Measurements from ENCODE around the gene ACLY.

ACLY gene

GRCh38 chr17:41918314-41919164 lies at the start of gene ACLY:
Gene ACLY (minus strand): TSS chr17:41918951. CDS start chr17:41913873, 5,078 bp downstream.
- DNase-seq (ENCODE audit: low read depth): peak; percentile 97

GRCh38 chr17:41967921-41968578 lies 49.3 kb upstream of the ACLY start:
- no peak for DNase-seq (ENCODE audit: low read depth)

- peak; percentile 14 for DNase-seq (ENCODE audit: low read depth)
Measured at GRCh38 chr17:41967141-41967920, 48.6 kb upstream of the ACLY start.

DNA sequence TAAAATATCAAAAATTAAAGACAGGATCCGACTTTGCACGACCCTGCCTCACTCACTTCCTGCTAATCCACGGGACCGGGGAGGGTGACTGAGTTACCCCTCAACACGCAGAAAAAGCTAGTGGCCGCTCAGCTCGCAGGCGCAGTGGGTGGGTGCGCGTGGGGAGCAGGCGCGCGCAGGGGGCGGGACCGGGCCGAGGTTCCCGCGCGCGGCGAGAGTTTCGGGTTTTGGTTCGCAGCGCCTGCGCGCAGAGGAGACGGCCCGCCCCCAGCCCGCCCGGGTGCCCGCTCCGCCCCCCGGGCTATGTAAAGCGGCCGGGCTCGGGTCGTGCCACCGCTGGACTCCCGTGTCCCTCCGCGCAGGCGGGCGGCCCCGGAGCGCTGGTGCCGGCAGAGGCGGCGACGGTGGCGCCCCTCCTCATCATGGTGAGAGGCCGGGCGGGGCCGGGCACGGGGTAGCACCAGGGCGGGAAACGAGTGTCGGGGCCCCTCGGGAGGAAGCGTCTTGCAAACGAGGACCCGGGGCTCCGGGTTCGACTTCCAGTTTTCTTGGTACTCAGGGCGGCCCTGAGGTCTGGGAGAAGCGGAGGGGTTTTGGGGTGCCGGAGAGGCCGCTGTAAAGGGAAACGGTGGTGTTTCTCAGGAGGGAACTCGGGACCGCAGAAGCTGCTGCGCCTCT lies 47.9 kb upstream of the ACLY start, which contains the start of gene CNP:
Gene CNP, plus strand, starts transcription at position 333 of the 678 bp plus-strand sequence. Its CDS starts 90 bp downstream, at position 423.
- peak; percentile 86 for DNase-seq (ENCODE audit: low read depth)

- peak; percentile 69 for DNase-seq (ENCODE audit: low read depth)
Measured at GRCh38 chr17:41965694-41966462, 47.1 kb upstream of the ACLY start.

GRCh38 chr17:41962768-41963434 lies 44.1 kb upstream of the ACLY start:
- DNase-seq (ENCODE audit: low read depth): peak; percentile 64

DNA sequence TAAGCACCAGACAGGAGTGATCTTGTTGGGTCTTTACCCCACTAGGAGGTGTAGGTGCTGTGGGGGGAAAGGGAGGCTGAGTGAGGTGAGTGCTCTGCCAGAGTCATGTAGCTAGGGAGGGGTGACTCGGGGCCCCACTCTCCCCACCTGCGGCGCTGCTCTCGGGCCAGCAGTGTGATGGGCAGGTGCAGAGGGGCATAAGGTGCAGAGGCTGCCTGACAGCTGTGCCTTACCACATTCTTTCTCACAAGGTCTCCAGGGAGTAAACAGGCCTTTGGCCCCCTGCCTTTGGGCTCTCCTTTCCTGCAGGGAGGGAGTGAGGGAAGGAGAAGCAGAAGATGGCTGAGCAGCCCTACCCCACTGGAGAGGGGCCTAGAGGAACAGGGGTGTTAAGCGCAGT lies 43.4 kb upstream of the ACLY start:
- no peak for DNase-seq (ENCODE audit: low read depth)

DNA sequence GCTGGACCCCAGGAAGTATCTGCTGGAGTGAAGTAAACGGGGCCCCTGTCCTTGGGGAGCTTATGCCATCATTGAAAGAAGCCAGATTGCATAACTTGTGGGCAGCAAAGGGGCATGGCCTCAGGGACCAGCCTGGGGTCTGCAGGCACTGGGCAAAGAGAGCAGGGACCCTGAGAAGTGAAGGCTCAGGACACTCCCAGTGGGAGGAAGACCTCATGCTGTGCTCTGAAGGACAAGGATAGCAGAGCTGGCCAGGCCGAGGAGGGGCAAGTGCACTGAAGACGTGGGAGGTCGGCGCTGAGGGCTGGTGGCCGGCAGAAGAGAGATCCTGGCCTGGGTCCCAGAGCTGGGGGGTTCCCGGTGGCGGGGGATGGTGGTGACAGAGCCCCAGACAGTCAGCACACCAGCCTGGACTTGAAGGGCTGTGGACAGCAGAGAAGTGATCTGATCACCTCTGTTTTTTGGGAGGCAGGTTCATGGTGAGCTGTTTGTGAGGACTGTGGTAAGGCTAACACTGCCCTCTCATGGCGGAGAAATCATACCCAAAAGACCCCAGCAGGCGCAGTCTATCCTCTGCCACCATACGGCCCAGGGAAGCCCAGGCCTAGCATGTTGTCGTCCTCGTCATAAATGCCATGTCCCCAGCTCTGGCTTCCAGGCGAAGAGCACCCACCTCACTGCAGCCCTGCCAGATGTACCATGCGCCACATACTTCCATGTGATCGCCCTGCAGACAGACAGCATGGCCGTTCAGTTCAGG lies 40.8 kb upstream of the ACLY start:
- no peak for DNase-seq (ENCODE audit: low read depth)

GRCh38 chr17:41959030-41959335 lies 40.2 kb upstream of the ACLY start:
- no peak for DNase-seq (ENCODE audit: low read depth)

DNA sequence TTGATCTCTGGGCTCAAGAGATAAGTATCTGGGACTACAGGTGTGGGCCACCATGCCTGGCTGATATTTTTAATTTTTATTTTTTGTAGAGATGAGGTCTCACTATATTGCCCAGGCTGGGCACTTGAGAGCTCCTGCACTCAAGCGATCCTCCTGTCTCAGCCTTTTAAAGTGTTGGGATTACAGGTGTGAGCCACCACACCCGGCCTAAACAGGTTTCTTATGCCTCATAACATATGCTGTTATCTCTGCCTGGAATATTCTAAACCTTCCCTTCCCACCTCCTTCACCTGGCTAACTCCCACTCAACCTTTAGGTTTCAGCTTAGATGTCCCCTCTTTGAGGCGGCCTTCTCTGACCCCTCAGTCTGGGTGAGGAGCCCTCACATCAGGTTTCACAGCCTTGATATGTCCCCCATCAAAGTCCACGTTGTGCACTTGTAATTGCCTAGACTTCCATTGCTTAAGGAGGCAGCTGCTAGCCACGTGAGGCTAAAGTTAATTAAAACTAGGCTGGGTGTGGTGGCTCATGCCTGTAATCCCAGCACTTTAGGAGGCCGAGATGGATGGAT lies 39.2 kb upstream of the ACLY start:
- no peak for DNase-seq (ENCODE audit: low read depth)

DNA sequence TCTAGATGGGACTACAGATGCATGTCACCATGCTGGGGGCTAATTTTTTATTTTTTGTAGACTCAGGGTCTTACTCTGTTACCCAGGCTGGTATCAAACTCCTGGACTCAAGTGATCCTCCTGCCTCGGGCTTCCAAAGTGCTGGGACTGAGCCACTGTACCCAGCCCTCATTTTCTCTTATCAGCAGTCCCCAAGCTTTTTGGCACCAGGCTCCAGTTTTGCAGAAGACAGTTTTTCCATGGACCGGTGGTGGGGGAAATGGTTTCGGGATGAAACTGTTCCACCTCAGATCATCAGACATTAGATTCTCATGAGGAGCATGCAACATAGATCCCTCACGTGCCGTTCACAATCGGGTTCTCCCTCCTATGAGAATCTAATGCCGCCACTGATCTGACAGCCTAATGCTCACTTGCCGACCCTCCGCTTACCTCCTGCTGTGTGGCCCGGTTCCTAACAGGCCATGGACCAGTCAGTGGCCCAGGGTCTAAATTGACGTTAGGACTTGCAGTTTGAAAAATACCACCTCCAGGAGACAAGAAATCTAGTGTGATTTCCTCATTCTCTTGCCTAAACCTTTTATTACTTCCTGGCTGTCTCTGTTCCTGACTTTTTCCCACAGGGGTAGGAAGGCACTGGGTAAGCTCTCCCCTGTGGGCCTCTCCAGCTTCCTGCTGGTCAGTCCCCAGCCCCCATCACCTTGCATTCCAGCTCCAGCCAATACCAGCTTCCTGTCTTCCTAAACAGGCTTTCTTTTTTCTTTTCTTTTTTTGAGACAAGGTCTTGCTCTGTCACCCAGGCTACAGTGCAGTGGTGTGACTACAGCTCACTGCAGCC lies 38.5 kb upstream of the ACLY start:
- DNase-seq (ENCODE audit: low read depth): no peak

DNA sequence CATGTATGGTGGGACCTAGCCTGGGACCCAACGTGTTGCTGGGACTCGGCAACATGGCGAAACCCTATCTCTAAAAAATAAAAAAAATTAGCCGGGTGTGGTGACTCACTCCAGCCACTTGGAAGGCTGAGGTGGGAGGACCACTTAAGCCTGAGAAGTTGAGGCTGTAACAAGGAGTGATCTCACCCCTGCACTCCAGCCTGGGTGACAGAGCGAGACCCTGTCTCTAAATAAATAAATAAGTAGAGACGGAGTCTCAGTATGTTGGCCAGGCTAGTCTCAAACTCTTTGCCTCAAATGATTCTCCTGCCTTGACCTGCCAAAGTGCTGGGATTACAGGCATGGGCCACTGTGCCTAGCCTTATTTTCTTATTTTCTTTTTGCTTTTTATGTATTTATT lies 37.8 kb upstream of the ACLY start:
- DNase-seq (ENCODE audit: low read depth): no peak

DNA sequence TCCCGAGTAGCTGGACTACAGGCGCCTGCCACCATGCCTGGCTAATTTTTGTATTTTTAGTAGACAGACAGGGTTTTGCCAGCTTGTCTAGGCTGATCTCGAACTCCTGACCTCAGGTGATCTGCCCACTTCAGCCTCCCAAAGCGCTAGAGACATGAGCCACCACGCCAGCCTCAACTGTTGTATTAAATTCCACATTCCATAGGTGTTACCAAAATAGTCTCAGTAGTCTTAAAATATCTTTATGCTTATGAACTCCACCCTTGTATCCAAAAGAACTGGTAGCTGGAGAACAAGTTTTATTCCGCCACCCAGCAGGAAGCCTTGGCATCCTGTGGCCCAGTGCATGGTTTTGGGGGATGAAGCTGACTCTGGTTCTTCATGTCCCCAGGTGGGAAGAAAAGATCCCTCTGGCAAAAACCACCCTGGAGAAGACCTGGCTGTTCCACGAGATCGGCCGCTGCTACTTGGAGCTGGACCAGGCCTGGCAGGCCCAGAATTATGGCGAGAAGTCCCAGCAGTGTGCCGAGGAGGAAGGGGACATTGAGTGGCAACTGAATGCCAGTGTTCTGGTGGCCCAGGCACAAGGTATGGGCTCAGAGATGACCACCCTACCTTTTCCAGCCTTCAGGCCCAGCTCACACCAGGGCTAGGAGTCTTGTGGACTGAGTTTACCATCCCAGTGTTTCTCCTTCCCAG lies 30.2 kb upstream of the ACLY start:
- DNase-seq (ENCODE audit: low read depth): no peak

GRCh38 chr17:41944943-41945342 lies 26.2 kb upstream of the ACLY start:
- no peak for DNase-seq (ENCODE audit: low read depth)

GRCh38 chr17:41943492-41943891 lies 24.7 kb upstream of the ACLY start:
- no peak for DNase-seq (ENCODE audit: low read depth)

GRCh38 chr17:41942626-41943373 lies 24.0 kb upstream of the ACLY start:
- no peak for DNase-seq (ENCODE audit: low read depth)

GRCh38 chr17:41941168-41941567 lies 22.4 kb upstream of the ACLY start:
- no peak for DNase-seq (ENCODE audit: low read depth)
